ENCODE results near the gene SPAG9. TPM values are rescaled to one million over a fixed set of nuclear protein-coding genes. Genes with fewer than 3 reads are reported as not detected.

SPAG9 gene
- total and polyA plus RNA-seq, 2 donors (not counting 1 experiment from before 2014, with no cell fraction given): 8.6 to 64.1 TPM

- Histone ChIP-seq H3K9me3 (ENCODE audit: control extremely low read depth in 1 of 3, control insufficient read depth in 2 of 3, insufficient read depth in 1 of 3, low read length in 2 of 3) (no peaks in the 10 kb centered on the region), H3K4me2 (replicated peaks; ENCODE audit: low read depth, low read length, poor library complexity, severe bottlenecking) (no peak overlapping the region), H4K20me1 (ENCODE audit: control insufficient read depth, insufficient read depth, low read length, poor library complexity, severe bottlenecking) (no peaks in the 10 kb centered on the region), H3K9ac (ENCODE audit: low read length) (no peak overlapping the region), H3K79me2 (ENCODE audit: control insufficient read depth, insufficient read depth, low read length) (no peaks in the 10 kb centered on the region), H3K4me3 (ENCODE audit: control extremely low read depth in 1 of 5, extremely low read depth in 1 of 5, insufficient read depth in 1 of 5, low read depth in 2 of 5, low read length in 4 of 5) (no peak overlapping the region), H3K27ac (ENCODE audit: low read length in 2 of 2) (no peak overlapping the region), H3K36me3 (replicated peaks in 1 of 2; ENCODE audit: control extremely low read depth in 1 of 2, control insufficient read depth in 1 of 2, extremely low read depth in 1 of 2, insufficient read depth in 2 of 2, low read length in 1 of 2) (no peaks in the 10 kb centered on the region), H2AFZ (ENCODE audit: insufficient read depth, low read depth, low read length, poor library complexity, severe bottlenecking) (no peak overlapping the region), H3K27me3 (replicated peaks in 1 of 4; ENCODE audit: control extremely low read depth in 1 of 4, control insufficient read depth in 3 of 4, insufficient read depth in 4 of 4, low read length in 3 of 4) (peaks cover 0 to 3% (median 1%) of the 10 kb centered on the region in 4 experiments), H3K4me1 (ENCODE audit: control insufficient read depth in 2 of 2, insufficient read depth in 2 of 2, low read length in 2 of 2) (peaks cover 0 to 7% of the 10 kb centered on the region in 2 donors)
- TF ChIP-seq EZH2 (IDR thresholded peaks at IDR 0.05; ENCODE audit: borderline replicate concordance, insufficient read depth, low read depth, low read length, poor library complexity, severe bottlenecking): no peak
- TF ChIP-seq, protein P1, sequence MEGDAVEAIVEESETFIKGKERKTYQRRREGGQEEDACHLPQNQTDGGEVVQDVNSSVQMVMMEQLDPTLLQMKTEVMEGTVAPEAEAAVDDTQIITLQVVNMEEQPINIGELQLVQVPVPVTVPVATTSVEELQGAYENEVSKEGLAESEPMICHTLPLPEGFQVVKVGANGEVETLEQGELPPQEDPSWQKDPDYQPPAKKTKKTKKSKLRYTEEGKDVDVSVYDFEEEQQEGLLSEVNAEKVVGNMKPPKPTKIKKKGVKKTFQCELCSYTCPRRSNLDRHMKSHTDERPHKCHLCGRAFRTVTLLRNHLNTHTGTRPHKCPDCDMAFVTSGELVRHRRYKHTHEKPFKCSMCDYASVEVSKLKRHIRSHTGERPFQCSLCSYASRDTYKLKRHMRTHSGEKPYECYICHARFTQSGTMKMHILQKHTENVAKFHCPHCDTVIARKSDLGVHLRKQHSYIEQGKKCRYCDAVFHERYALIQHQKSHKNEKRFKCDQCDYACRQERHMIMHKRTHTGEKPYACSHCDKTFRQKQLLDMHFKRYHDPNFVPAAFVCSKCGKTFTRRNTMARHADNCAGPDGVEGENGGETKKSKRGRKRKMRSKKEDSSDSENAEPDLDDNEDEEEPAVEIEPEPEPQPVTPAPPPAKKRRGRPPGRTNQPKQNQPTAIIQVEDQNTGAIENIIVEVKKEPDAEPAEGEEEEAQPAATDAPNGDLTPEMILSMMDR (IDR thresholded peaks at IDR 0.05): no peak
- peaks cover 8% of the 10 kb centered on the region for H3K27me3 Mint-ChIP-seq
- ChIA-PET CTCF (no interaction called here), POLR2A (no interaction called here)
- ATAC-seq (ENCODE audit: low read depth) (no peak), DNase-seq (no peak)
- 80% methylated on average over 1 of the region's 4 CpGs for WGBS (ENCODE audit: insufficient coverage)
- no peak overlapping the region for H3K27ac Mint-ChIP-seq
- no peaks in the 10 kb centered on the region for H3K9me3 Mint-ChIP-seq (ENCODE audit: insufficient read depth)
- no peak overlapping the region for H3K4me3 Mint-ChIP-seq
- intact Hi-C loops (cut with micrococcal nuclease): no loop called here
- H3K4me1 Mint-ChIP-seq: peaks cover 11% of the 10 kb centered on the region
Observed at GRCh38 chr17:50924300-50924699, 196.4 kb downstream of the SPAG9 start.

- no peak overlapping the region for H3K4me3 ChIP-seq (ENCODE audit: control extremely low read depth in 1 of 5, extremely low read depth in 1 of 5, insufficient read depth in 1 of 5, low read depth in 2 of 5, low read length in 4 of 5)
- DNase-seq (no peak), ATAC-seq (ENCODE audit: low read depth) (no peak)
- ChIA-PET CTCF (no interaction called here), POLR2A (no interaction called here)
- no peaks in the 10 kb centered on the region for H4K20me1 ChIP-seq (ENCODE audit: control insufficient read depth, insufficient read depth, low read length, poor library complexity, severe bottlenecking)
- Mint-ChIP-seq H3K9me3 (ENCODE audit: insufficient read depth) (no peaks in the 10 kb centered on the region), H3K27me3 (peaks cover 2% of the 10 kb centered on the region), H3K4me3 (no peak overlapping the region), H3K27ac (no peak overlapping the region), H3K4me1 (peaks cover 9% of the 10 kb centered on the region)
- H3K27ac ChIP-seq (ENCODE audit: low read length in 2 of 2): no peak overlapping the region
- H3K27me3 ChIP-seq (replicated peaks in 1 of 4; ENCODE audit: control extremely low read depth in 1 of 4, control insufficient read depth in 3 of 4, insufficient read depth in 4 of 4, low read length in 3 of 4): peaks cover 0 to 3% (median 0%) of the 10 kb centered on the region in 4 experiments
- no peak overlapping the region for H2AFZ ChIP-seq (ENCODE audit: insufficient read depth, low read depth, low read length, poor library complexity, severe bottlenecking)
- no peak overlapping the region for H3K9ac ChIP-seq (ENCODE audit: low read length)
- no peaks in the 10 kb centered on the region for H3K79me2 ChIP-seq (ENCODE audit: control insufficient read depth, insufficient read depth, low read length)
- H3K4me2 ChIP-seq (replicated peaks; ENCODE audit: low read depth, low read length, poor library complexity, severe bottlenecking): no peak overlapping the region
- intact Hi-C loops (cut with micrococcal nuclease): no loop called here
- TF ChIP-seq, protein P1 (IDR thresholded peaks at IDR 0.05): no peak
- TF ChIP-seq EZH2 (IDR thresholded peaks at IDR 0.05; ENCODE audit: borderline replicate concordance, insufficient read depth, low read depth, low read length, poor library complexity, severe bottlenecking): no peak
- H3K9me3 ChIP-seq (ENCODE audit: control extremely low read depth in 1 of 3, control insufficient read depth in 2 of 3, insufficient read depth in 1 of 3, low read length in 2 of 3): no peaks in the 10 kb centered on the region
- 93% methylated on average over 2 of the region's 2 CpGs for WGBS (ENCODE audit: insufficient coverage)
- H3K36me3 ChIP-seq (replicated peaks in 1 of 2; ENCODE audit: control extremely low read depth in 1 of 2, control insufficient read depth in 1 of 2, extremely low read depth in 1 of 2, insufficient read depth in 2 of 2, low read length in 1 of 2): no peaks in the 10 kb centered on the region
- H3K4me1 ChIP-seq (ENCODE audit: control insufficient read depth in 2 of 2, insufficient read depth in 2 of 2, low read length in 2 of 2): peaks cover 0 to 14% of the 10 kb centered on the region in 2 donors
Observed at GRCh38 chr17:50923611-50924010, 197.1 kb downstream of the SPAG9 start.

All from B cell (primary cell).